NCI-H1048 (cell line): ENCODE results near the gene KLHL20.
"Not testable (repeated sequence)": the region's sequence is repeated elsewhere in the genome, so short reads cannot be mapped to it uniquely, and the experiment has no call there.

Source experiments
- DNase-seq: peaks from one replicate; lab custom pipeline; 2025; lab: John Stamatoyannopoulos, UW

Gene KLHL20

GRCh38 chr1:173753830-173754229, 39.0 kb downstream of the KLHL20 start:
- DNase-seq = no peak

DNA sequence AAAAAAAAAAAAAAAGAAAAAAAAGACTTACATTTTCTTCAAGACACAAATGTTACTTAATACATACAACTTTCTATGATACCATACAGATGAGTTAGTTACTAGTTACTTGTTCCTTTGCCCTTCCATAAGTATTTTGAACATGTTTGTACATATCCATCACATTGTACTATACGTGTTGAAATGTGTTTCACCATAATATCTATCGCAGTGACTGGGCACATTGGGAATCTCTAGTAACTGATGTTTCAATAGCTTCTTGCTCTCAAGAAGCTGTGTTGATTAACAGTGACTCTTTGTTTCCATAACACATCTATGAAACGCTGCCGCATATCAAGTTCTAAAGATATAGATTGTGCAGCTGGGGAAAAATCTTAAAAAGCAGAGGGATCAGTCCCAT, 42.9 kb downstream of the KLHL20 start:
- no peak for DNase-seq

DNA sequence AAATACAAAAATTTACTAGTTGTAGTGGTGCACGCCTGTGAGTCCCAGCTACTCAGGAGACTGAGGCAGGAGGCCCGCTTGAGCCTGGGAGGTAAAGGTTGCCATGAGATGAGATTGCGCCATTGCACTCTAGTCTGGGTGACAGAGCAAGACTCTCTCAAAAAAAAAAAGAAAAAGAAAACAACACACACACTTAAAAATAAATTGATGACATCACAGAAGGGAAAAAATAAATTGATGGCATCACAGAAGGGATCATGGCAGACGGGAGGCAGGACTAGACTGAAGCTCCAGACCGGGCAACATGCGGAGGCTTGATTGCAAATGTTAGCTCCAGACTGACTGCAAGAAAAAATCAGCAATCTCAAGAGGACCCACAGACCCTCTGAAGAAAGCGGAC, 43.3 kb downstream of the KLHL20 start:
- DNase-seq = no peak

DNA sequence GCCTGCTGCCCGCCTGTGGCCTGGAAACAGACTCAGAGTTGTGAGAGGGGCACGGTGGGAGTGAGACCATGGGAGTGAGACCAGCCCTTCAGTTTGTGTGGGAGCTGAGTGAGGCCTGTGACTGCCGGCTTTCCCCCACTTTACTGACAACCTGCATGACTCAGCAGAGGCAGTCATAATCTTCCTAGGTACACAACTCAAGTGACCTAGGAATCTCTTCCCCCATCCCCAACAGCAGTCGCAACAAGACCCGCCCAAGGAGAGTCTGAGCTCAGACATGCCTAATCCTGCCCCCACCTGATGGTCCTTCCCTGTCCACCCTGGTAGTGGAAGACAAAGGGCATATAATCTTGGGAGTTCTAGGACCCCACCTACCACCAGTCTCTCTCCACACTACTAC, 44.2 kb downstream of the KLHL20 start:
- DNase-seq = no peak

- not testable (repeated sequence) for DNase-seq
Measured at GRCh38 chr1:173764331-173764730, 49.5 kb downstream of the KLHL20 start.

DNA sequence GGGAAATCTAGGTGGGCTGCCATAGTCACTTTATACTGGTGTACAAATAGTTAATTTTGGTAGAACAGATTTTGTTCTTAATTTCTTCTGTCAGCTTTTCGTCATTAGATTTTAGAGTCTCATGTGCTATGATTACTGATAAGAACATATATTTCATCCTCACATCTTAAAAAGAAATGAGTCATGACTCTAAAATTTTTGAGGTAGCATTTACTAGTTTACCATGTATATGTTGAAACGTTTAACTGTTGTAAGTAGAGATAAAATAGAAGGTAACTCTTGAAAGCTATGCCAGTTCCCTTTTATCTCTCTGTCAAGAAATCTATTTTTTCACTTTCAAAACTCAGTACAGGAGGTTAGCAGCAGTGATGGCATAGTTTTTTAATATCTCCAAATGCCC, 53.4 kb downstream of the KLHL20 start:
- DNase-seq = no peak

DNA sequence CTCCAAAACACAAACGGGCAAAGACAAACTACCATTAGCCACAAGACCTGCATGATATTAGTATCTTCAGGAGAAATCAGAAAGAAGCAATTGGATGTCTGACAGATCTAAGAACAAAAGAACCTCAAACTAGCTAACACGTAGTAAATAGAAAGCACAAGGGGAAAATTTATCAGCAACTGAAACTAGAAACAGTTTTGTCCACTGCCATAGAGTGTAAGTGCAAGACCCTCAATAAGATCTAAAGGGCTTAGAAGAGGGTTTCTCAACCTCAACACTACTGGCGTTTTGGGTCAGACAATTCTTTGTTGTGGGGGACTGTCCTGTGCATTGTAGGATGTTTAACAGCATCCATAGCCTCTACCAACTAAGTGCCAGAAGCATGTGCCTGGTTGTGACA, 54.0 kb downstream of the KLHL20 start:
- DNase-seq = no peak

GRCh38 chr1:173770330-173770729, 55.5 kb downstream of the KLHL20 start:
- DNase-seq = not testable (repeated sequence)

GRCh38 chr1:173771560-173771959, 56.8 kb downstream of the KLHL20 start:
- DNase-seq = no peak

- DNase-seq = no peak
Measured at GRCh38 chr1:173775578-173776226, 60.9 kb downstream of the KLHL20 start.

GRCh38 chr1:173779936-173780335, 65.2 kb downstream of the KLHL20 start:
- DNase-seq = no peak

DNA sequence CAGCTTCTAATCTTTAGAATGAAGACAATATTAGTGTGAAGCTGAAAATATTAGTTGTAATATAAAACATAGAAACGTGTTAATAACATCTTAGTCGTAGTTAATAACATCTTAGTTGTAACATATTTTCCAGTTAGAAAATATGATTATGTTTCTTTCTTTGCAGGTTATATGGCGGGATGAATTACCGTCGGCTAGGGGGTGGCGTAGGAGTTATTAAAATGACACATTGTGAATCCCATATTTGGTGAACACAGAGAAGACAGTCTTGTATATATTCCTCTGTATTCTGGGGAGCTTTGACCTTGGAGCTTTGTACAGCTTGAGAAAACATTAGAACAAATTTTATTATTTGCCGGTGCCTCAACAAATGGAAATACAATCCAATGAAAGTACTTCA, 70.2 kb downstream of the KLHL20 start:
- no peak for DNase-seq

DNA sequence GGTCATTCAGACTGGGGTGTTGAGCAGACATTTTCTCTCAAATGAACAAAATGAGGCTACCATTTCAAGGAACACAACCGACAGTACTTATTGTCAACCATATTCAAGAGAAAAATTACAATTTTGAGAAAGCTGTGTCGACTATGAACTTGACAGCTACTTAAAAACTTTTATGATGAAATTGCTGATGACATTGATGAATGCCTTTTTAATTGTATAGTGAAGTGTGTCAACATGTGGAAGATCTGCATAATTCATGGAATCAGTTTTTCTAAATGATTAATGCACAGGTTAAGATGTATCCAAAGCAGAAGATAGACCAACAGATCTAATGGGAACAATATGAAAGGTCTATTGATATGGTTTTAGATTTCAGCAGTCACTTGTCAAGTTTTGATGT, 75.1 kb downstream of the KLHL20 start:
- DNase-seq = no peak

DNA sequence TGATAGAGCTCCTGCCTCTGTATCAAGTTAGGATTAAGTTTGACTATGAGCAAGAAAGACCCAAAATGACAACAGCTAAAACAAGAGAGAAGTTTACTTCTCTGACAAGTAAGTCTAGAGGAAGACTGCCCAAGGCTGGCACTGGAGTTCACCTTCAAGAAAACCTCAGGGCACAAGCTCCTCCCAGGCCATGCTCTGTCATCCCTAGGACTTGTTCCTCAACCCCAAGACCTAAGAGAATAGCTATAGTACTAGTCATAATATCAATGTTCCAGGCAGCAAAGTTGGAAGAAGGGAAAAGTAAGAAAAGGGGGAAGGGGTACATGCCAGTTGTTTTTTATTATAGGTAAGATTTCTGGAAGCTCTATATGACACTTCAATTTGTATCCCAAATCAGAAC, 83.3 kb downstream of the KLHL20 start:
- no peak for DNase-seq

- not testable (repeated sequence) for DNase-seq
Measured at GRCh38 chr1:173799995-173800394, 85.2 kb downstream of the KLHL20 start.

- no peak for DNase-seq
Measured at GRCh38 chr1:173802961-173803360, 88.2 kb downstream of the KLHL20 start.

- not testable (repeated sequence) for DNase-seq
Measured at GRCh38 chr1:173813654-173814053, 98.9 kb downstream of the KLHL20 start.

DNA sequence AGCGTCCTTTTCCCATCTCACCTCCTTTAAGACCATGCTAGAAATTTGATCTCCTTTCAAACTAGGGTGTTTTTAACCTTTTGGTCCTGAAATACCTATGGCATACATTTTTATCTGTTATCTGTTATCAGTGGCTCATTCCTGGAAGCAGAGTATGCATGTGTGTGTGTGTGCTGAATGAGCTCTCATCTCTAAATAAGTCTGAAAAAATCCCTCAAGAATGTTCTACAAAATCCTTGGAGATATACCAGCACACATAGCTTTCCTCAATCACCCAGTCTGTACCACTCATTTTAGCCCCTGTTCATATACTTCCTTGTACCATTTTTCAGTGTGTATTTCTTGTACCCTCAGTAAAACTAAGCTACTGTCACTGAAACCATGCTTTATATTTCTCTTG, 103.7 kb downstream of the KLHL20 start:
- DNase-seq = no peak

GRCh38 chr1:173821680-173822079, 106.9 kb downstream of the KLHL20 start:
- DNase-seq = no peak

- DNase-seq = no peak
Measured at GRCh38 chr1:173823781-173824314, 109.1 kb downstream of the KLHL20 start.

DNA sequence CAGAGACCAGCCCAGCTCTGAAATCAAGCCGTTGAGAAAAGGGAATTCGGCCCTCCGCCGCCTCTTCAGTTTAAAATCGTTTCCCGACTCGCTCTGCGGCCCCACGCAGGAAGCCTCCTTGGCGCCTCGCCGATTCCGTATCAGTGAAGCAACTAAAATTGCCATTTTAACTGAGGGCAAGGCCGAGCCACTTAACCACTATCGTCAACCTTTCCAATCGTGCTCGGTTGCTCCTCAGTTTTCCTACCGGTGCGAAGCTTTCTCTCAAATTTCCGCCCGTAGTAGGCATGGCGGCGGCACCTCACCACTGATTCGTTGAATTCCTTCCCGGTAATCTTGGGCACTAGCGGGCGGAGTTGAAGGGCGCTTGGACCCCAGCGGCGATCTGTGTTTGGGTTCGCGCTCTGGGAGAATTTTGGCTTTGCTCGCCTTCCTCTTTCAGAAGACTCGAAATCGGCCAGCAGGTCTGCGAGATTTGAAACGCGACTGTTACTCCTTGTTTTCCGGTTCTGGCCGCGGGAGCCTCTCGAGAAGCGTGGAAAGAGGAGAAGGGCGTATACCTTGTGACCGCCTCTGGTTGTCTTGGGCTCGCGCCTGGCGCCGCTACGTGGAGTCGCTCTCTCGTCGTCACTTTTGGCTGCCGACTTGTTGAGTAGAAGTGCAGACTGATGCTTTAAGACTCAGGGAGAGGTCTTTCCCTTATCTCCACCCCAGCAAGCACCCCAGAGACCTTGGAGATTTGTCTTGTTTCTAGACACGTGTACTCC, 109.7 kb downstream of the KLHL20 start, which contains the start of the genes CENPL and DARS2:
Gene CENPL (minus strand): TSS at position 569 of the 767 bp plus-strand sequence. CDS start 13,584 bp downstream, outside the sequence.
Gene DARS2 (plus strand): TSS at position 359 of the 767 bp plus-strand sequence. CDS start 557 bp downstream, outside the sequence.
- peak; percentile 100 for DNase-seq

- DNase-seq = no peak
Measured at GRCh38 chr1:173827611-173828010, 112.8 kb downstream of the KLHL20 start.

DNA sequence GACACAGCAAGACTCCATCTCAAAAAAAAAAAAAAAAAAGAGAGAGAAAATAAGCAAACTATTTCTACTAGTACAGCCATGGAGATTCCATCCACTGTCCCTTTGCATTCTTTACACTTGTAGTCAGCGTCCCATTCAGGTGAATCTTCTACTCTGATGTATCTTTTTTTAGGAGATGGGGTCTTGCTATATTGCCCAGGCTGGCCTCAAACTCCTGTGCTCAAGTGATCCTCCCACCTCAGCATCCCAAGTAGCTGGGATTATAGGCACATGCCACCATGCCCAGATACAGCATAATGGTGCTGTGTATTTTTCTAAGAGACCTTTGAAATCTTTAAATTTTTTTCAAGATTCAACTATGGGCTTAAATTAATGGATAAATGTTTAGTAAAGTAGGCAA, 118.0 kb downstream of the KLHL20 start:
- no peak for DNase-seq
